ENCODE data around the gene DUSP22.

DUSP22 gene

DNA sequence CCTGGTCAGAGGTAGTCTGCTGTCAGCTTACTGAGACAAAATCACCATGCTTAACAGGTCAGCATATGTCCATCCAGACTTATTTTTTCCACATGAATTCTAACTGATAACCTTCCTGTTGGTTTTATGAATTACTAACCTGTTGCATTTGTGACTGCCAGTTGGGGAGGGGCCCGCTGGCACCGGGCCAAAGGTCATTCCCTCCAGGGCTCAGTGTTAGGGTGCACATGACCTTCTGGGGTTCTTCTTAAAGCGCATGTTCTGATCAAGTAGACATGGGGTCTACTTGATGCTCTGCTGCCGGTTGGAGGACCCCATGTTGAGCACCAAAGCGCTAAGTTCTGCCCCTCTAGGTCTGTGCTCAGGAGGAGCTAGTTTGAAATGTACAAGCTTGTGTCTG, 15.6 kb downstream of the DUSP22 start:
- peaks cover 16% of the 10 kb centered on the region for H3K4me1 Mint-ChIP-seq
- no peak overlapping the region for H3K27ac Mint-ChIP-seq
- H3K36me3 Mint-ChIP-seq (ENCODE audit: low read depth): peaks cover 24% of the 10 kb centered on the region
- no peaks in the 10 kb centered on the region for H3K27me3 Mint-ChIP-seq (ENCODE audit: low read depth, poor library complexity)
- H3K4me3 Mint-ChIP-seq: no peak overlapping the region
- TF ChIP-seq, protein P1, sequence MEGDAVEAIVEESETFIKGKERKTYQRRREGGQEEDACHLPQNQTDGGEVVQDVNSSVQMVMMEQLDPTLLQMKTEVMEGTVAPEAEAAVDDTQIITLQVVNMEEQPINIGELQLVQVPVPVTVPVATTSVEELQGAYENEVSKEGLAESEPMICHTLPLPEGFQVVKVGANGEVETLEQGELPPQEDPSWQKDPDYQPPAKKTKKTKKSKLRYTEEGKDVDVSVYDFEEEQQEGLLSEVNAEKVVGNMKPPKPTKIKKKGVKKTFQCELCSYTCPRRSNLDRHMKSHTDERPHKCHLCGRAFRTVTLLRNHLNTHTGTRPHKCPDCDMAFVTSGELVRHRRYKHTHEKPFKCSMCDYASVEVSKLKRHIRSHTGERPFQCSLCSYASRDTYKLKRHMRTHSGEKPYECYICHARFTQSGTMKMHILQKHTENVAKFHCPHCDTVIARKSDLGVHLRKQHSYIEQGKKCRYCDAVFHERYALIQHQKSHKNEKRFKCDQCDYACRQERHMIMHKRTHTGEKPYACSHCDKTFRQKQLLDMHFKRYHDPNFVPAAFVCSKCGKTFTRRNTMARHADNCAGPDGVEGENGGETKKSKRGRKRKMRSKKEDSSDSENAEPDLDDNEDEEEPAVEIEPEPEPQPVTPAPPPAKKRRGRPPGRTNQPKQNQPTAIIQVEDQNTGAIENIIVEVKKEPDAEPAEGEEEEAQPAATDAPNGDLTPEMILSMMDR (IDR thresholded peaks at IDR 0.05): no peak
- H3K9me3 Mint-ChIP-seq: peaks cover 50% of the 10 kb centered on the region
- no peak for DNase-seq

DNA sequence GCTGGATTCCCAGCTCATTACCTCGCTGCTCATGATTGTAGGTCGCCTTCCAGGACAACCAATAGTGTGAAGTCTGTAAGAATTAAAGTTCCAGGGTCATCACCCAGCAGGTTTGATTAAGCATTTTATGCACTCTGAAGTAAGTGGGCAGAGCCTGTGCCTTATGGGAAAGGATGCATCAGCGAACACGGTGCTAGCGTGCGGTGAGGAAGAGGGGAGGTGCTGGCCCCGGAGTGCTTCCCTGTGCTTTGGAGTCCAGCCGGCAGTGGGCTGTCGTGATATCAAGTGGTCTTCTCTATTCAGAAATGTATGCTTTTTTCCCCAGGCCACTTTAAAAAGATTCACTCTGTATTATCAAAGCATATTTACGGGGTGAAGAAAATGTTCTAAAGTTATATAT, 16.0 kb downstream of the DUSP22 start:
- Mint-ChIP-seq H3K4me3 (no peak overlapping the region), H3K36me3 (ENCODE audit: low read depth) (peaks cover 24% of the 10 kb centered on the region), H3K27me3 (ENCODE audit: low read depth, poor library complexity) (no peaks in the 10 kb centered on the region), H3K9me3 (peaks cover 53% of the 10 kb centered on the region), H3K27ac (no peak overlapping the region), H3K4me1 (peaks cover 16% of the 10 kb centered on the region)
- no peak for DNase-seq
- TF ChIP-seq, protein P1 (IDR thresholded peaks at IDR 0.05): no peak

DNA sequence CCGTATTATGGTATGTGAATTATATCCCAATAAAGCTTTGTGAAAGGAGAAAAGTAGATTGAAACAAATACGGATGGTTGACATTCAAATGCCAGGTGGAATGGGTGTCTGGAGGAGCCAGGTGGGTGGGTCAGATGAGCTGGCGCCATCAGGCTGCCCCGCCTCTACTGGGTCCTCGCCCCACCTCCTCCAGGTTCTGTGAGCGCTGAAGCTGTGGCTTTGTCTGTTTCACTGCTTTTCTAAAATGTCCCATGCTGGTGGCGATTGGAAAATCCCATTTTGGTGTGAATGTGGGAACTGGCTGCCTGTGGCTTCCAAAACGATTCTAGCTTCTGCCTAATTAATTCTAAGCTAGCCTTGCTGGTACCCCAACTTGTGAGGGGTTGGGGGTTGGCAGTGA, 16.5 kb downstream of the DUSP22 start:
- H3K27ac Mint-ChIP-seq: no peak overlapping the region
- H3K9me3 Mint-ChIP-seq: peaks cover 53% of the 10 kb centered on the region
- peaks cover 16% of the 10 kb centered on the region for H3K4me1 Mint-ChIP-seq
- peaks cover 24% of the 10 kb centered on the region for H3K36me3 Mint-ChIP-seq (ENCODE audit: low read depth)
- no peak for DNase-seq
- H3K27me3 Mint-ChIP-seq (ENCODE audit: low read depth, poor library complexity): no peaks in the 10 kb centered on the region
- TF ChIP-seq, protein P1 (IDR thresholded peaks at IDR 0.05): no peak
- H3K4me3 Mint-ChIP-seq: no peak overlapping the region

DNA sequence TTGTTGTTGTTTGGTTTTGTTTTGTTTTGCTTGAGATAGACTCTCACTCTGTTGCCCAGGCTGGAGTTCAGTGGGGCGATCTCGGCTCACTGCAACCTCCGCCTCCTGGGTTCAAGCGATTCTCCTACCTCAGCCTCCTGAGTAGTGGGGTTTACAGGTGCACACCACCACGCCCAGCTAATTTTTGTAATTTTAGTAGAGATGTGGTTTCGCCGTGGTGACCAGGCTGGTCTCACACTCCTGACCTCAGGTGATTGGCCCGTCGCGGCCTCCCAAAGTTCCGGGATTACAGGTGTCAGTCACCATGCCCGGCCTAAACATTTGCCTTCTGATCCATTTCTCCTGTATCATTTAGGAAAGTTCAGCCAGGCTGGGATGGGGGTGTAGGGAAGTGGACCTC, 17.7 kb downstream of the DUSP22 start:
- H3K27ac Mint-ChIP-seq: no peak overlapping the region
- TF ChIP-seq, protein P1 (IDR thresholded peaks at IDR 0.05): no peak
- no peak for DNase-seq
- H3K36me3 Mint-ChIP-seq (ENCODE audit: low read depth): peaks cover 22% of the 10 kb centered on the region
- H3K27me3 Mint-ChIP-seq (ENCODE audit: low read depth, poor library complexity): no peaks in the 10 kb centered on the region
- peaks cover 58% of the 10 kb centered on the region for H3K9me3 Mint-ChIP-seq
- H3K4me3 Mint-ChIP-seq: no peak overlapping the region
- peaks cover 15% of the 10 kb centered on the region for H3K4me1 Mint-ChIP-seq

DNA sequence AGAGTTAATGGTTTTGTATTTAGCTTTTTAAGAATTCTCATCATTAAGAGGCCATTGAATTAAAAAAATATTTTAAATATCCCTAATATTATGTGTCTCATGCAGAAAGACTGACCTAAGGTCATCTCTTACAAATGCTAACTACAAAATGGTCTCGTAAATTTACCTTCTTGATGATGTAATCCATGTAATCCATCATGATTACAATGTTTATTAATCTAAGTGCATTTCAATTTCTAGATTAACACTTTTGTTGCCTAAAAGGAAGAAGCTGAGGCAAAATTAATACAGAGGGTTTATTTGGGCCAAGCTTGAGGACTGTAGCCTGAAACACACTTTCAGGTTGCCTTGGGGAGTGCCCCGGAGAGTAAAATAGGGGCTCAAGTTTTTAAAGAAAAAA, 18.4 kb downstream of the DUSP22 start:
- DNase-seq: no peak
- Mint-ChIP-seq H3K36me3 (ENCODE audit: low read depth) (peaks cover 25% of the 10 kb centered on the region), H3K9me3 (peaks cover 65% of the 10 kb centered on the region), H3K4me3 (no peak overlapping the region), H3K27ac (no peak overlapping the region), H3K27me3 (ENCODE audit: low read depth, poor library complexity) (no peaks in the 10 kb centered on the region), H3K4me1 (peaks cover 16% of the 10 kb centered on the region)
- TF ChIP-seq, protein P1 (IDR thresholded peaks at IDR 0.05): no peak

DNA sequence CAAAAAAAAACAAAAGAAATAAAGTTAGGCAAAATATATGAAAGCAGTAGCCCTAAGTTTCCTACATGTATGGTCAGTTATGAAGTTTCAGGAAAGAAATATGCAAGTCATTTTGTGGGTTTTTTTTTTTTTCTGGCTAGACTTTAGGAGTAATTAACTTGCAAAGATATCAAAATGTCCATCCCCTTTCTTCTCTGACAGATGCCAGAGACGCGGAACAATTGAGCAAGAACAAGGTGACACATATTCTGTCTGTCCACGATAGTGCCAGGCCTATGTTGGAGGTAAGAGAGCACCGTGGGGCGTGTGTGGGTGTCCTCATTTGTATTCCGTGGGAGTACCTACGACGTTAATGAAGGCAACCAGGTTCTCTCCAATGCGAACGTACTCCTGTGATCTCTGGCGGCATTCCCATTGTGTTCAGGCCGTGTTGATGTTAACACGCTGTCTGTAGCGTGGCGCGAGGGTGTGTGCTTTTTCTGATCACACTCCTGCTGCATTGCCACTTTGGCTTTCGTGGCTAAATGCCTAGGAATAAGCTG, 19.5 kb downstream of the DUSP22 start:
- H3K4me1 Mint-ChIP-seq: peaks cover 16% of the 10 kb centered on the region
- no peak for DNase-seq
- peaks cover 26% of the 10 kb centered on the region for H3K36me3 Mint-ChIP-seq (ENCODE audit: low read depth)
- H3K9me3 Mint-ChIP-seq: peaks cover 76% of the 10 kb centered on the region
- TF ChIP-seq, protein P1 (IDR thresholded peaks at IDR 0.05): no peak
- no peak overlapping the region for H3K4me3 Mint-ChIP-seq
- no peak overlapping the region for H3K27ac Mint-ChIP-seq
- H3K27me3 Mint-ChIP-seq (ENCODE audit: low read depth, poor library complexity): no peaks in the 10 kb centered on the region

All from nephron progenitor cell (in vitro differentiated cells).